ENCODE measurements around the gene EPB41.

EPB41 gene

DNA sequence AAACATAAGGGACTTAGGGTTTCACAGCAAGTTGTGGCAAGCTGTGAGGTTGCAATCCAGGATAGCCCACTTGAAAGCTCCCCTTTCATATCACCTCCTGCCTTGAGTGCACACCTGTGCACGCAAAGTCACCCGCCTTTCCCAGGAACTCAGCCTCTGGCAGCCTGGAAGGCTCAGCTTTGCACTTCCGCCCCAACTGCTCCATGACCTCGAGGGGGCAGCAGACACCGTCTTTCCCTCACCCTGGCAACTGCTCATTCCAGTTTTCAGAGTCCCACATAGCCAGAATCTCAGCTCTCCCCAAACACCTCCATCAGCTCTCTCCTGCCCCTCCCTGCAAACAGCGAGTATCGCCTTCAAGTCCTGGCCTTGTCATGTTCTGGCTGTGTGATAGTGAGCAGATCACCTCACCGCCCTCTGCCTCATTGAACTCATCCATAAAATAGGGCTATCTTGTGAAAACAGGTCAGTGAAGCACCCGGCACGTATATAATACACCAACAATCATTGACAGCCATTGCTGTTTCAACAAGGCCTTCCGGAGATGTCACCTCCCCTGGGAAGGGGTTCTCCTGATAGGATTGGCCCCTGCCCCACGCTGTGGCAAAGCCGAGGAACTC, 32.2 kb upstream of the EPB41 start:
- H3K4me2 ChIP-seq, result peak overlapping the region; percentile 16; the same call in 1 of the 2 replicates
- no peak overlapping the region for H3K27ac ChIP-seq
- TF ChIP-seq, protein P1, sequence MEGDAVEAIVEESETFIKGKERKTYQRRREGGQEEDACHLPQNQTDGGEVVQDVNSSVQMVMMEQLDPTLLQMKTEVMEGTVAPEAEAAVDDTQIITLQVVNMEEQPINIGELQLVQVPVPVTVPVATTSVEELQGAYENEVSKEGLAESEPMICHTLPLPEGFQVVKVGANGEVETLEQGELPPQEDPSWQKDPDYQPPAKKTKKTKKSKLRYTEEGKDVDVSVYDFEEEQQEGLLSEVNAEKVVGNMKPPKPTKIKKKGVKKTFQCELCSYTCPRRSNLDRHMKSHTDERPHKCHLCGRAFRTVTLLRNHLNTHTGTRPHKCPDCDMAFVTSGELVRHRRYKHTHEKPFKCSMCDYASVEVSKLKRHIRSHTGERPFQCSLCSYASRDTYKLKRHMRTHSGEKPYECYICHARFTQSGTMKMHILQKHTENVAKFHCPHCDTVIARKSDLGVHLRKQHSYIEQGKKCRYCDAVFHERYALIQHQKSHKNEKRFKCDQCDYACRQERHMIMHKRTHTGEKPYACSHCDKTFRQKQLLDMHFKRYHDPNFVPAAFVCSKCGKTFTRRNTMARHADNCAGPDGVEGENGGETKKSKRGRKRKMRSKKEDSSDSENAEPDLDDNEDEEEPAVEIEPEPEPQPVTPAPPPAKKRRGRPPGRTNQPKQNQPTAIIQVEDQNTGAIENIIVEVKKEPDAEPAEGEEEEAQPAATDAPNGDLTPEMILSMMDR (conservative IDR thresholded peaks at IDR 0.05; ENCODE audit: low read depth, low read length), result peak; percentile 75
- no peaks in the 10 kb centered on the region for H4K20me1 ChIP-seq (ENCODE audit: insufficient read depth)
- no peaks in the 10 kb centered on the region for H3K36me3 ChIP-seq (ENCODE audit: insufficient read depth)
- peaks cover 3% of the 10 kb centered on the region; the same call in 1 of the 2 replicates for H3K79me2 ChIP-seq (ENCODE audit: insufficient read depth, low read depth)
- H3K4me1 ChIP-seq (ENCODE audit: low read depth, poor library complexity, severe bottlenecking), result peaks cover 45% of the 10 kb centered on the region
- no peak overlapping the region for H3K4me3 ChIP-seq (IDR thresholded peaks at IDR 0.05; ENCODE audit: insufficient read depth, low read depth, low read length)
- H3K27me3 ChIP-seq (ENCODE audit: insufficient read depth, low read depth), result no peaks in the 10 kb centered on the region
- peak overlapping the region; percentile 50 for H2AFZ ChIP-seq (ENCODE audit: low read depth)
- H3K9ac ChIP-seq, result no peak overlapping the region

- no peaks in the 10 kb centered on the region for H4K20me1 ChIP-seq (ENCODE audit: insufficient read depth)
- peaks cover 46% of the 10 kb centered on the region for H3K4me1 ChIP-seq (ENCODE audit: low read depth, poor library complexity, severe bottlenecking)
- peaks cover 14% of the 10 kb centered on the region; the same call in 1 of the 2 replicates for H3K79me2 ChIP-seq (ENCODE audit: insufficient read depth, low read depth)
- no peak overlapping the region for H3K27ac ChIP-seq
- no peak overlapping the region for H3K4me3 ChIP-seq (IDR thresholded peaks at IDR 0.05; ENCODE audit: insufficient read depth, low read depth, low read length)
- H3K9ac ChIP-seq, result no peak overlapping the region
- no peaks in the 10 kb centered on the region for H3K36me3 ChIP-seq (ENCODE audit: insufficient read depth)
- TF ChIP-seq, protein P1 (conservative IDR thresholded peaks at IDR 0.05; ENCODE audit: low read depth, low read length), result no peak
- no peaks in the 10 kb centered on the region for H3K27me3 ChIP-seq (ENCODE audit: insufficient read depth, low read depth)
- H3K4me2 ChIP-seq, result no peak overlapping the region
- H2AFZ ChIP-seq (ENCODE audit: low read depth), result no peak overlapping the region
Observed at GRCh38 chr1:28883242-28883616, 31.1 kb upstream of the EPB41 start.

DNA sequence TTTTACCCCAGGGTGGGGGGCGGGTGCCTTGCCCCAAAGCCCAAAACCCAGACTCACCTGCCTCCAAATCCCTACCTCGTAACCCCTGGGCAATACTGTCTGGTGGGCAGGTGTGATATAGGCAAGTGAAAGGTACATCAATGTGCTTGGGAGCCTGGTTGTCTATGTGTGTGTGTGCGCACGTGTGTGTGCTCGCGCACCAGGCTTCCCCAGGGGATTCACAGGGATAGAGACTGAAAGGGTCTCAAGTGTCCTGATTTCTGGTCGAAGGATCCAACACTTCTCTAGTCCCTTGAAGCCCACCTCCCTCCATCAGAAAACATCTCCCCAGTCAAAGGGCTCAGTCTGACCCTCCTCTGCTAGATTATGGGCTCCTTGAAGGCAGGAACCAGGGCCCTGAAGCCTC, 28.9 kb upstream of the EPB41 start:
- no peak overlapping the region for H3K4me3 ChIP-seq (IDR thresholded peaks at IDR 0.05; ENCODE audit: insufficient read depth, low read depth, low read length)
- H3K27ac ChIP-seq, result peak overlapping the region; percentile 95
- H3K36me3 ChIP-seq (ENCODE audit: insufficient read depth), result no peaks in the 10 kb centered on the region
- TF ChIP-seq, protein P1 (conservative IDR thresholded peaks at IDR 0.05; ENCODE audit: low read depth, low read length), result no peak
- H2AFZ ChIP-seq (ENCODE audit: low read depth), result peak overlapping the region; percentile 69
- peaks cover 22% of the 10 kb centered on the region; the same call in 1 of the 2 replicates for H3K79me2 ChIP-seq (ENCODE audit: insufficient read depth, low read depth)
- no peaks in the 10 kb centered on the region for H4K20me1 ChIP-seq (ENCODE audit: insufficient read depth)
- H3K4me1 ChIP-seq (ENCODE audit: low read depth, poor library complexity, severe bottlenecking), result peaks cover 68% of the 10 kb centered on the region
- H3K9ac ChIP-seq, result no peak overlapping the region; the same call in 1 of the 2 replicates
- peak overlapping the region; percentile 85 for H3K4me2 ChIP-seq
- H3K27me3 ChIP-seq (ENCODE audit: insufficient read depth, low read depth), result no peaks in the 10 kb centered on the region

DNA sequence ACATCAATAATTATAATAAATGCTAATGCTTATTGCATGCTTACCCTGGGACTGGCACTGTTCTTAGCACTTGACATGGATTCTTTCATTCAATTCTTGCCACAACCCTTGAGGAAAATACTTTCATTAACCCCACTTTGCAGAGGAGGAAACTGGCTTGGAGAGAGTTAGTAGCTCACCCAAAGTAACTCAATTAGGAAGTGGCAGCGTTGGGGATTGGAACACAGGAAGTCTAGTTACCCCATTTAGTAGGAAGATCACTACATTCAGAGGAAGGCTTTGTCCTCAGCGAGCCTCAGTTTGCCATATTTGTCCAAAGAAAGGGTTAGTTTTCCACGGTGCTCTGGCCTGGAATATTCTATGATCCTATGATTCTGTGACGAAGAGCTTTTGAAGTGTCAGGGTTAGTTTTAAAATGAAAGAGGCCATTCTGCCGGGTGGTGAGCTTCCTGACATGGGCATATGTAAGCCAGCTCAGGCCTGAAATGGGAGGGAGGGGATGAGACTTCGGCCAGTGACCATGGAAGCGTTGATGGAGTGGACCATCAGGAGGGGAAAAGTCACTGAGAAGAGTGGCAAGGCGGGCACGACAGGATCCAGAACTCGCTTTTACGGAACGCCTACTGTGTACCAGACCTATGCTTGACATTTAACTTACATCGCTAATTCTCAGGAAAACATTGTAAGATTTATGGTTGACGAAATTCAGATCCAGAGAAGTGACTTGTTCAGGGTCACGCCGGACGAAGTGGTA, 28.2 kb upstream of the EPB41 start:
- TF ChIP-seq, protein P1 (conservative IDR thresholded peaks at IDR 0.05; ENCODE audit: low read depth, low read length), result no peak
- peak overlapping the region; percentile 85 for H3K4me2 ChIP-seq
- peak overlapping the region; percentile 92; the same call in 1 of the 2 replicates for H3K9ac ChIP-seq
- no peaks in the 10 kb centered on the region for H4K20me1 ChIP-seq (ENCODE audit: insufficient read depth)
- H3K4me3 ChIP-seq (IDR thresholded peaks at IDR 0.05; ENCODE audit: insufficient read depth, low read depth, low read length), result no peak overlapping the region
- peaks cover 22% of the 10 kb centered on the region; the same call in 1 of the 2 replicates for H3K79me2 ChIP-seq (ENCODE audit: insufficient read depth, low read depth)
- H3K27me3 ChIP-seq (ENCODE audit: insufficient read depth, low read depth), result no peaks in the 10 kb centered on the region
- H3K4me1 ChIP-seq (ENCODE audit: low read depth, poor library complexity, severe bottlenecking), result peaks cover 74% of the 10 kb centered on the region
- peak overlapping the region; percentile 69; the same call in 1 of the 2 replicates for H2AFZ ChIP-seq (ENCODE audit: low read depth)
- H3K36me3 ChIP-seq (ENCODE audit: insufficient read depth), result no peaks in the 10 kb centered on the region
- peak overlapping the region; percentile 95; the same call in 1 of the 2 replicates for H3K27ac ChIP-seq

Data from KMS-11 (cell line).